Retinal pigment epithelial cell (primary cell): Measurements from ENCODE around the gene UTF1.
"Not testable (repeated sequence)": the region's sequence is repeated elsewhere in the genome, so short reads cannot be mapped to it uniquely, and the experiment has no call there.

ENCODE experiments used
- DNase-seq: peaks from one replicate; pipeline ENCODE4 v3.0.0-alpha.2; 2010; ENCODE audit warnings: low read depth
- H3K4me3 ChIP-seq: 2 replicates; pipeline ENCODE4 v1.5.1; 2011; ENCODE audit warnings: mild to moderate bottlenecking, low read length, control low read depth, moderate library complexity
- CTCF ChIP-seq: conservative IDR thresholded peaks from 2 replicates; pipeline ENCODE4 v1.5.1; 2011; ENCODE audit warnings: low read depth, low read length, control low read depth, inconsistent platforms

The UTF1 gene

GRCh38 chr10:133261726-133262325 is 31.8 kb downstream of the UTF1 start:
- DNase-seq, result no peak
- peak overlapping the region; percentile 43 for H3K4me3 ChIP-seq
- no peak for TF ChIP-seq CTCF

GRCh38 chr10:133262696-133263095 is 32.7 kb downstream of the UTF1 start:
- no peak overlapping the region for H3K4me3 ChIP-seq
- no peak for DNase-seq
- TF ChIP-seq CTCF, result no peak

DNA sequence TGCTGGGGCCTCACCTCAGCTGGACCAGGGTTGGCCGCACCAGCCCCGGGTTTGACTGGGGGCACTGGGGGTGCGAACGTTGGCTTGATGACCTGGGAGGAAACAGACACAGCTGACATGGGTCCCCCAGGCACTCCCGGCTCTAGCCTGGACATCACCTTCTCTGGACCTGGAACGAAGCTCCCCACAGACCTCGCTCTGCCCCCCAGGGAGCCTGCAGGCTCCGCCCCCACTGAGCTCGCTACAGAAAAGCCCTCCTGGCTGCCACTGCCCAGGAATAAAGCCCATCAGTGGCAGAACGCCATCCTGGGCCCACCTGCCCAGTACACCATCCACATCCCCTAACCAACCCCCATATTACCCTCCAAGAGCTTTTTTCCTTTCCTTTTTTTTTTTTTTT is 33.7 kb downstream of the UTF1 start:
- no peak for TF ChIP-seq CTCF
- no peak for DNase-seq

GRCh38 chr10:133264461-133264860 is 34.4 kb downstream of the UTF1 start:
- TF ChIP-seq CTCF, result no peak
- H3K4me3 ChIP-seq, result no peak overlapping the region
- no peak for DNase-seq

More for the DNA sequence above, 33.7 kb downstream of the UTF1 start:
- H3K4me3 ChIP-seq, result no peak overlapping the region

GRCh38 chr10:133265052-133265451 is 35.0 kb downstream of the UTF1 start:
- DNase-seq, H3K4me3 ChIP-seq: not testable (repeated sequence)

DNA sequence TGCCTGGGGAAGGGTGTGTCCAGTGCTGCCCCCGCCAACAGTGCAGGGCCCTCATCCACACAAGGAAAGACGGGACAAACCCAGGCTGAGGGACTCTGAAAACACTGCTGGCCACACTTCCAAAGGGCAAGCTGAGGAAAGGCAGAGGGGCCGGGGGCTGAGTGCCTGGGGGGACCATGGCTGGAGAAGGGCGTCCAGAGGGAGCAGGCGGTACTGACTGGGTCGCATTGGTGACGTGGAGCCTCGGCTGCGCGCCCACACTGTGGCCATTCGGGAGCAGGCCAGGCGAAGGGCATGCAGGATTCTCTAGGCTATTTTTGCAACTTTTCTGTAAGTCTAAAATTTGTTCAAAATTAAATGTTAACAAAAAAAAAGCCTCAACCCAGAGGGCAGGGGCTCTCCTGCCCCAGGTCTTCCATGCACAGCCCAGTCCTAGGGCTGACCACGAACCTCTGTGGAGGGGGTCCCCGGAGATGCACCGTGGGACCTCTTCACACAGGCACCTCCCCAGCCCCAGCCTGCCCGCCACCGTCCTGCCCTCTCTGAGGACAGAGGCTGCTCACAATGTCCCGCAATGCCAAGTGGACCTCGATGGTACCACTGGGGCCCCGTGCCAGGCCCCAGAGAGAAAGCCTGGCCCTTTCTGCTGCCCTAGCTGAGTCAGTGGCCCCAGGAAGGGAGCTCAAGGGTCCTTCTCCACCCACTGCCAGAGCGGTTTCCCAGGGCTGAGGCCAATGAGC is 36.2 kb downstream of the UTF1 start:
- no peak overlapping the region for H3K4me3 ChIP-seq
- DNase-seq, result no peak
- TF ChIP-seq CTCF, result no peak

DNA sequence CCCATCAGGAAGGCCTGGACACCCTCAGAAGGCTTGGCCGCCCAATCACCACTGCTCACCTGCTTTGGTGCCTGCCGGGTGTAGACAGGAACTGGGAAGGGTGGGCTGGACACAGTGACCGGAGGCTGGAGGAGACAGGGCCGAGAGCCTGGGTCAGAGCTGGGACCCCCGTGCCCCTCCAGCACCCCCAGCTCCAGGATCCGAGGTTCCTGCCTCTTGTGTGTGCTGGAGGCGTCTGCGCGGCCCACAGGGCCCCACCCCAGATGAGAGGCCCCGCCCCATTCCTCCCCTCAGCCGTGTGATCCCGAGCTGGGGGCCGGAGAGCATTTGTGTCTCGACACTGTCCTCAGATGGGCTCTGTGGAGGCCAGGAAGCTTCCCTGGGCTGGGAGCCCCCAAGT is 37.3 kb downstream of the UTF1 start:
- H3K4me3 ChIP-seq, result no peak overlapping the region
- TF ChIP-seq CTCF, result no peak
- DNase-seq, result no peak
